ENCODE results near the gene XPNPEP1.

Gene XPNPEP1

GRCh38 chr10:109940117-109940516 is 16.8 kb upstream of the XPNPEP1 start:
- H3K4me2 ChIP-seq (ENCODE audit: low read length), result no peak overlapping the region
- no peak overlapping the region for H3K4ac ChIP-seq (ENCODE audit: low read depth, low read length)
- H3K27me3 ChIP-seq (ENCODE audit: insufficient read depth, low read length), result no peaks in the 10 kb centered on the region
- no peaks in the 10 kb centered on the region for H3K9me3 ChIP-seq (ENCODE audit: insufficient read depth, low read depth, low read length)
- no peak overlapping the region for H2BK12ac ChIP-seq (ENCODE audit: low read length)
- no peak overlapping the region for H3K4me3 ChIP-seq (ENCODE audit: low read depth, low read length)
- H3K14ac ChIP-seq (ENCODE audit: low read length), result no peak overlapping the region
- no peak overlapping the region for H2BK5ac ChIP-seq (ENCODE audit: low read depth, low read length, poor library complexity)
- no peak overlapping the region for H3K18ac ChIP-seq (ENCODE audit: low read length)
- no peak overlapping the region for H3K9ac ChIP-seq (ENCODE audit: low read length)
- no peak overlapping the region for H4K91ac ChIP-seq (ENCODE audit: low read depth, low read length)
- H3K36me3 ChIP-seq (ENCODE audit: control insufficient read depth in 1 of 2, insufficient read depth in 2 of 2, low read length in 2 of 2), result no peaks in the 10 kb centered on the region
- H3K79me1 ChIP-seq (ENCODE audit: low read length), result no peaks in the 10 kb centered on the region
- H4K8ac ChIP-seq (ENCODE audit: low read depth, low read length), result no peak overlapping the region
- H2BK120ac ChIP-seq (ENCODE audit: insufficient read depth, low read length, poor library complexity), result no peak overlapping the region
- no peak overlapping the region for H3K23ac ChIP-seq (ENCODE audit: low read length)
- no peak overlapping the region for H2AFZ ChIP-seq (ENCODE audit: insufficient read depth, low read length, poor library complexity)
- no peak overlapping the region for H3K27ac ChIP-seq (ENCODE audit: low read depth, low read length)
- H2AK5ac ChIP-seq (ENCODE audit: low read length), result no peak overlapping the region
- no peak for DNase-seq
- no peaks in the 10 kb centered on the region for H3K79me2 ChIP-seq (ENCODE audit: control insufficient read depth, insufficient read depth, low read length, poor library complexity)
- no peak overlapping the region for H4K12ac ChIP-seq (ENCODE audit: low read depth, low read length)
- WGBS (ENCODE audit: extremely low coverage, insufficient coverage, insufficient read length), result no CpG with 5 or more reads among the region's 1 CpG
- no peaks in the 10 kb centered on the region for H3K4me1 ChIP-seq (ENCODE audit: control insufficient read depth in 1 of 2, insufficient read depth in 2 of 2, low read length in 2 of 2)

DNA sequence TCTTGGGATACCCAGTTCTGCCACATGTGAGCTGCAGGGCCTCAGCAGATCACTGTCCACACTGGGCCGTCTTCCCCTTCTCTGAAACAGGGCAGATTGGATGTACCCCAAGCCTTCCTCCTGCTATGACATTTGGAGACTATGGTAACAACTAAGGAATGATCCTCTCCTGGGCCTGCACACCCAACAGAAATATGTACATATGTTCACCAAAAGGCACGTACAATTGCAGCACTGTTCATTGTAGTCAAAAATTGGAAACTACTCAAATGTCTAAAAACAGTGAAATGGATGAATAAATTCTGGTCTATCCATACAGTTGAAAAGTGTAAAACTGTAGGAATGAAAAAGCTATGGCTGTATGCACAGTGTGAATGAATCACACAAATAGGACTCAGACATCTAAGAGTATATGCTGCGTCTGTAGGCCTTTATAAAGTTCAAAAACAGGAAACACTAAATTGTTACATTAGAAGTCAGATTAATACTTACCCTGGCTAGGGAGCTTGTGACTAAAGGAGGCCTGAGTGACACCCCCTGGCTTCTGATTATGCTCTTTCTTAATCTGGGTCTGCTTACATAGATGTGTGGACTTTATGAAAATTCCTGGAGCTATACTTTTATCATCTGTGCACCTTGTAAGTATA is 16.1 kb upstream of the XPNPEP1 start:
- Histone ChIP-seq H3K27ac (ENCODE audit: low read depth, low read length) (no peak overlapping the region), H2AK5ac (ENCODE audit: low read length) (no peak overlapping the region), H3K9me3 (ENCODE audit: insufficient read depth, low read depth, low read length) (no peaks in the 10 kb centered on the region), H3K14ac (ENCODE audit: low read length) (no peak overlapping the region), H3K36me3 (ENCODE audit: control insufficient read depth in 1 of 2, insufficient read depth in 2 of 2, low read length in 2 of 2) (no peaks in the 10 kb centered on the region), H4K12ac (ENCODE audit: low read depth, low read length) (no peak overlapping the region), H3K18ac (ENCODE audit: low read length) (no peak overlapping the region), H3K23ac (ENCODE audit: low read length) (no peak overlapping the region), H2BK12ac (ENCODE audit: low read length) (no peak overlapping the region), H3K27me3 (ENCODE audit: insufficient read depth, low read length) (no peaks in the 10 kb centered on the region), H3K4me1 (ENCODE audit: control insufficient read depth in 1 of 2, insufficient read depth in 2 of 2, low read length in 2 of 2) (no peaks in the 10 kb centered on the region), H3K4me2 (ENCODE audit: low read length) (no peak overlapping the region), H2BK5ac (ENCODE audit: low read depth, low read length, poor library complexity) (no peak overlapping the region), H4K8ac (ENCODE audit: low read depth, low read length) (no peak overlapping the region), H3K9ac (ENCODE audit: low read length) (no peak overlapping the region), H4K91ac (ENCODE audit: low read depth, low read length) (no peak overlapping the region), H3K79me2 (ENCODE audit: control insufficient read depth, insufficient read depth, low read length, poor library complexity) (no peaks in the 10 kb centered on the region), H3K79me1 (ENCODE audit: low read length) (no peaks in the 10 kb centered on the region), H2AFZ (ENCODE audit: insufficient read depth, low read length, poor library complexity) (no peak overlapping the region), H3K4ac (ENCODE audit: low read depth, low read length) (no peak overlapping the region), H2BK120ac (ENCODE audit: insufficient read depth, low read length, poor library complexity) (no peak overlapping the region), H3K4me3 (ENCODE audit: low read depth, low read length) (no peak overlapping the region)
- WGBS (ENCODE audit: extremely low coverage, insufficient coverage, insufficient read length), result no CpG with 5 or more reads among the region's 3 CpGs
- DNase-seq, result no peak

- H4K12ac ChIP-seq (ENCODE audit: low read depth, low read length), result no peak overlapping the region
- H3K9ac ChIP-seq (ENCODE audit: low read length), result no peak overlapping the region
- no peaks in the 10 kb centered on the region for H3K4me1 ChIP-seq (ENCODE audit: control insufficient read depth in 1 of 2, insufficient read depth in 2 of 2, low read length in 2 of 2)
- DNase-seq, result no peak
- no peaks in the 10 kb centered on the region for H3K9me3 ChIP-seq (ENCODE audit: insufficient read depth, low read depth, low read length)
- no peak overlapping the region for H4K91ac ChIP-seq (ENCODE audit: low read depth, low read length)
- no peak overlapping the region for H2BK120ac ChIP-seq (ENCODE audit: insufficient read depth, low read length, poor library complexity)
- no peaks in the 10 kb centered on the region for H3K27me3 ChIP-seq (ENCODE audit: insufficient read depth, low read length)
- H3K14ac ChIP-seq (ENCODE audit: low read length), result no peak overlapping the region
- no peaks in the 10 kb centered on the region for H3K79me2 ChIP-seq (ENCODE audit: control insufficient read depth, insufficient read depth, low read length, poor library complexity)
- no peak overlapping the region for H4K8ac ChIP-seq (ENCODE audit: low read depth, low read length)
- no peak overlapping the region for H2BK5ac ChIP-seq (ENCODE audit: low read depth, low read length, poor library complexity)
- no peak overlapping the region for H3K18ac ChIP-seq (ENCODE audit: low read length)
- H3K23ac ChIP-seq (ENCODE audit: low read length), result no peak overlapping the region
- no peak overlapping the region for H3K4ac ChIP-seq (ENCODE audit: low read depth, low read length)
- no peaks in the 10 kb centered on the region for H3K36me3 ChIP-seq (ENCODE audit: control insufficient read depth in 1 of 2, insufficient read depth in 2 of 2, low read length in 2 of 2)
- H2BK12ac ChIP-seq (ENCODE audit: low read length), result no peak overlapping the region
- H3K4me3 ChIP-seq (ENCODE audit: low read depth, low read length), result no peak overlapping the region
- H2AFZ ChIP-seq (ENCODE audit: insufficient read depth, low read length, poor library complexity), result no peak overlapping the region
- no peak overlapping the region for H3K4me2 ChIP-seq (ENCODE audit: low read length)
- no peak overlapping the region for H3K27ac ChIP-seq (ENCODE audit: low read depth, low read length)
- no CpG with 5 or more reads among the region's 6 CpGs for WGBS (ENCODE audit: extremely low coverage, insufficient coverage, insufficient read length)
- H2AK5ac ChIP-seq (ENCODE audit: low read length), result no peak overlapping the region
- no peaks in the 10 kb centered on the region for H3K79me1 ChIP-seq (ENCODE audit: low read length)
Measured at GRCh38 chr10:109937460-109938065, 14.3 kb upstream of the XPNPEP1 start.

GRCh38 chr10:109934958-109935793 is 11.9 kb upstream of the XPNPEP1 start:
- Histone ChIP-seq H3K79me1 (ENCODE audit: low read length) (no peaks in the 10 kb centered on the region), H4K12ac (ENCODE audit: low read depth, low read length) (no peak overlapping the region), H3K9me3 (ENCODE audit: insufficient read depth, low read depth, low read length) (no peaks in the 10 kb centered on the region), H3K27me3 (ENCODE audit: insufficient read depth, low read length) (no peaks in the 10 kb centered on the region), H4K8ac (ENCODE audit: low read depth, low read length) (no peak overlapping the region), H3K27ac (ENCODE audit: low read depth, low read length) (no peak overlapping the region), H3K79me2 (ENCODE audit: control insufficient read depth, insufficient read depth, low read length, poor library complexity) (no peaks in the 10 kb centered on the region), H2AFZ (ENCODE audit: insufficient read depth, low read length, poor library complexity) (no peak overlapping the region), H3K18ac (ENCODE audit: low read length) (no peak overlapping the region), H2AK5ac (ENCODE audit: low read length) (no peak overlapping the region), H2BK12ac (ENCODE audit: low read length) (no peak overlapping the region), H2BK5ac (ENCODE audit: low read depth, low read length, poor library complexity) (no peak overlapping the region), H3K36me3 (ENCODE audit: control insufficient read depth in 1 of 2, insufficient read depth in 2 of 2, low read length in 2 of 2) (no peaks in the 10 kb centered on the region), H4K91ac (ENCODE audit: low read depth, low read length) (no peak overlapping the region), H3K23ac (ENCODE audit: low read length) (no peak overlapping the region), H3K4ac (ENCODE audit: low read depth, low read length) (no peak overlapping the region), H3K4me3 (ENCODE audit: low read depth, low read length) (no peak overlapping the region), H3K14ac (ENCODE audit: low read length) (no peak overlapping the region), H2BK120ac (ENCODE audit: insufficient read depth, low read length, poor library complexity) (no peak overlapping the region), H3K9ac (ENCODE audit: low read length) (no peak overlapping the region), H3K4me1 (ENCODE audit: control insufficient read depth in 1 of 2, insufficient read depth in 2 of 2, low read length in 2 of 2) (no peaks in the 10 kb centered on the region), H3K4me2 (ENCODE audit: low read length) (no peak overlapping the region)
- peak in 1 of 2 donors; percentile 53 for DNase-seq
- no CpG with 5 or more reads among the region's 5 CpGs for WGBS (ENCODE audit: extremely low coverage, insufficient coverage, insufficient read length)

Measured in trophoblast cell (in vitro differentiated cells and primary cell).